HG03108 (cell line): Measurements from ENCODE around the gene LRRK1.
A peak's percentile ranks its signal among the peaks of the same experiment; 100 is the strongest.

ENCODE experiments used
- ATAC-seq: cut with Tn5 transposase; IDR thresholded peaks from one replicate; pipeline ENCODE4 v1.9.1; 2021; ENCODE audit warnings: moderate library complexity; ENCODE audit not compliant: unreplicated experiment

Gene LRRK1

DNA sequence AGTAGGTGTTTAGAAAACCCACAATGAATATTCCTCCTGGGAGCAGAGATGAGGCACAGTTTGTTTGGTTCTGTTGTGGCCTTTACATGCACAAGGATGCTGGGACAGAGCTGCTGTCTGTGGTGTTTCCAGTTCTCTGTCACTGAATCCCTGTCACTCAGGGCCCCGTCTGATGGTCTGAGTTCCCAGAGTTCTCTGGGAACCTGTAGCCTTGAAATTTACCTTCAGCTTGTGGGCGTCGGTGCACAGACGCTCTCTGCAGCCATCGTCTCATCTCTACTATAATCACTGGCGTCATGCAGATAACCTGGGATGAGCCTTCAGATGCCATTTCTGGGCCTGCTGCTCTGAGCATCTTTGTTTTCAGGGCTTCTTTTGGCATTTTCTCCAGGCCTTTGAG, 81.9 kb downstream of the LRRK1 start:
- no peak for ATAC-seq

DNA sequence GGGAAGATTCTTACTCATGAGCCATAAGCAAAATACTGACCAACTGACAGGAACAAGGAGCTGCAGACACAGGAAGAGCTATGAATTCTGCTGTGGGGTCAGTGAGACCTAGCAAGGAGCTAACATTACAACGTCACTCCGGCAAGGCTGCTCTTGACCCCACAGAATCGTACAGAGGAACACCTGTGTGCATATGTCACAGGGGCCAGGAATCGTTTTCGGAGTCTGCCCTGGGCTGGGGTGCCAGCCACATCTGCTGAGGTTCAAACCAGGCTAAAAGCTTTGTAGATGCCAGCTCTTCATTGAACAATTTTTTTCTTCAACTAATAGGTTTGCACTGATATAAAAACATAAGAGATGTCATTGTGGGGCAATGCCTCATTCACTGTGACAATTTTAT, 82.6 kb downstream of the LRRK1 start:
- no peak for ATAC-seq

DNA sequence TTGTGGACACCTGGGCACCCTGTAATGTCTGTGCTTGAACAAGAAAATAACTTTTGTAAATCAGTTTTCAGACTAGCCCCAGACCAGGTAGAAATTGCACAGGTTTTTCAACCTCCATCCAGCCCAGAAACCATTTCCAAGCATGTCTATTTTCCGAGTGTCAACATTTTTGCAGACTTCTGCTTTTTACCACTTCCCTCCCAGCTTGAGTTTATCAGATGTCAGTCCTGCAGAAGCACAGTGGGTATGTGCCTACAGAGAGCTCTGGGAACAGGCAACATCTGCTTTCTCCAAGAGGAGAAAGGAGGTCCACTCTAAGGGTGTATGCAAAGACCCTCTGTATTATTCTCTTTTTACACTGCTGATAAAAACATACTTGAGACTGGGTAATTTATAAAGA, 83.9 kb downstream of the LRRK1 start:
- no peak for ATAC-seq

DNA sequence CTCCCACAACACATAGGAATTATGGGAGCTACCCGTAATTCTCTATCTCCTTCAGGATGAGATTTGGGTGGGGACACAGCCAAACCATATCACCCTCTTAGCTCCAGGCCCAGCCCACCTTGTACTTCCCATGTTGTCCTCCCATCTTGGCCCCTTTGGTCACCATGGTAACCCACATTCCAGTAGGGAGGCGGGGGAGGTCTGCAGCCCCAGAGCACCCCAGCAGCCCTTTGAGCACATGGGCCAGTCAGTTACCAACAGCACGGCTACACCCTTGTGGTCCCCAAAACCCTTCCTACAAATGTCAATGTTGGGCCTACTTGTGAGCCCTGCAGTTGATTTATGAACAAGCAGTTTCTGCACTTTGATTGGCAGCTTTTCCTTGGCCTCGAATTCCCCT, 84.5 kb downstream of the LRRK1 start:
- no peak for ATAC-seq

DNA sequence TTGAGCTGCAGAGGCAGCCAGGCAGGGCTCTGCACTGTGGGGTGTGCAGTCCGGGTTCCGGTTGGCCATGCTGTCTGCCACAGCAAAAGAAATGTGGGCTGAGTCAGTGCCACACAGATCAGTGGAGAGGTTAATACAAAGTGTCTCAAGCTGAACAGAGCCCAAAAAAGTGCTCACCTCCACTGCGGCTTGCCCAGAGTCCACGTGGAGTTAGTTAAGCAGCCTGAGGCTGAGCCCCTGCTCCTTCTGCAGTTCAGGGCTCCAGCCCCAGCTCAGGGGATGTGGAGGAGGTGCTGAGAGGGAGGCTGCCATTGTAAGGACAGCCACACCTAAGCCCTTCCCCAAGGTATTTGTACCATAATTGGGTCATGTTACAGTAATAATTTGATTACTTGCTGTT, 85.3 kb downstream of the LRRK1 start:
- no peak for ATAC-seq

DNA sequence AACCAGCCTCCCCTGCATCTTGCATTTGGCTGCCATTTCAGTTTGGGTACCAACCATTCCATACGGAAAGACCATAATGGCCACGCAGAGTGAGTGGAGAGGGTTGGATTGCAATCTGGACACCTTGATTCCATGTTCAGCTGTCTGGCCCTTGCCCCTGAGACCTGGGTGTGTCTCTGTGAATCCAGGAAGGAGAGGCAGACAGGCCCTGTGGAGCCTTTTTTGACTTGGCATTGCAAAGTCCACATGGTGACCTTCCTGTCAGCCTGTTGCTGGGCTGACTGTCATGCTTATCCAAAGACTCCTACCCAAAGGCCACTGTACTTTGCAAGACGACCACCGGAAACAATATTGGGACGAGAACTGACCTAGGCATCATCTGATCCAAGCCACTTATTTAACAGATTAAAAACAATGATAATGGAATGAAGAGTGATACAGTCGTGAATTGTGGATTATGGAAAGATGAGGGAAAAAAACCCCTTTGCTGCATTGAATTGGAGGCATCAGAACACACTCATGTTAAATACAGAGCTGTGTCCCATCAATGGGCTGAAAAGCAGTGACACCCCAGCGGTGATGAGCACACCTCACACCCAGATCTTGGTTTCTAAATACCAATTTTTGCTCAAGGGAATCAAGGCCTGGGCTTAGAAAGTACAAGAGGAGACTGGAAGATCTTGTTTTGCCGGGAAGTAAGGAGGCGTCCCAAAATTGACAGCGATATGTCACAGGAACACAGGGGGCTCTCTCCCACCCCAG, 86.0 kb downstream of the LRRK1 start:
- no peak for ATAC-seq

DNA sequence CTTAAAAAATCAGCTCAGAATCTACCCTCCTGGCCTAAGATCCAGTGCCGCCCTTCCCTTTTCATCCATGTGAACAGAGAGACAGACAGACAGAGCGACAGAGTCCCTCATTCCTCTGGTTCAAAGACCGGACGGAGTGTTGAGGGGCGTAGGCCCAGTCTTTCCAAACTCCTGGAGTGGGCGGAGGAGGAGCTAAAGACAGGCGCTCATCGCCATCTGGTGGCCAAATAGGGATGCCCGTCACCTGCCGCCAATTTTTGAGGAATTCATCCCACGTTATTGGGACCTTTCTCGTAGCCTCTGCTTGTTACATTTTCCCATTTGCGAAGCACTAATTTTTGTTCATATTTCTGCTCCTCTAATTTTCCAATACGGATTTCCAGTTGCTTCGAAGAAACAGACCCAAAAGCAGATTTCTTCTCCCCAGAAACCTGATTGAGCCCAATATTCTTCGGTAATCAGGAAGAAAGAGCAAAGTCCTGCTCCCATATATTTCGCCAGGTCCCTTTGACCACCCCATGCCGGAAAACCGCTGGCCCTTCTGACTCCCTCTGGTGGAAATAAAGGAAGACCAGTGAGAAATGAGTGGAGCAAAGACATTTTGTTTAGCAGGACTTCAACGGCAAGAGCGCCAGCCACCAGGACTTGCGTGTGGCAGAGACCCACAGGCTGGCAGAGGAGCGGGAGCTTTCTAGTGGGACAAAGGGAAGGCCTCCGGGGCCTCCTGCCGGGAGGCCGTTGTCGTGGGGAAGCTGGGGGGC, 88.0 kb downstream of the LRRK1 start:
- peak; percentile 38 for ATAC-seq

DNA sequence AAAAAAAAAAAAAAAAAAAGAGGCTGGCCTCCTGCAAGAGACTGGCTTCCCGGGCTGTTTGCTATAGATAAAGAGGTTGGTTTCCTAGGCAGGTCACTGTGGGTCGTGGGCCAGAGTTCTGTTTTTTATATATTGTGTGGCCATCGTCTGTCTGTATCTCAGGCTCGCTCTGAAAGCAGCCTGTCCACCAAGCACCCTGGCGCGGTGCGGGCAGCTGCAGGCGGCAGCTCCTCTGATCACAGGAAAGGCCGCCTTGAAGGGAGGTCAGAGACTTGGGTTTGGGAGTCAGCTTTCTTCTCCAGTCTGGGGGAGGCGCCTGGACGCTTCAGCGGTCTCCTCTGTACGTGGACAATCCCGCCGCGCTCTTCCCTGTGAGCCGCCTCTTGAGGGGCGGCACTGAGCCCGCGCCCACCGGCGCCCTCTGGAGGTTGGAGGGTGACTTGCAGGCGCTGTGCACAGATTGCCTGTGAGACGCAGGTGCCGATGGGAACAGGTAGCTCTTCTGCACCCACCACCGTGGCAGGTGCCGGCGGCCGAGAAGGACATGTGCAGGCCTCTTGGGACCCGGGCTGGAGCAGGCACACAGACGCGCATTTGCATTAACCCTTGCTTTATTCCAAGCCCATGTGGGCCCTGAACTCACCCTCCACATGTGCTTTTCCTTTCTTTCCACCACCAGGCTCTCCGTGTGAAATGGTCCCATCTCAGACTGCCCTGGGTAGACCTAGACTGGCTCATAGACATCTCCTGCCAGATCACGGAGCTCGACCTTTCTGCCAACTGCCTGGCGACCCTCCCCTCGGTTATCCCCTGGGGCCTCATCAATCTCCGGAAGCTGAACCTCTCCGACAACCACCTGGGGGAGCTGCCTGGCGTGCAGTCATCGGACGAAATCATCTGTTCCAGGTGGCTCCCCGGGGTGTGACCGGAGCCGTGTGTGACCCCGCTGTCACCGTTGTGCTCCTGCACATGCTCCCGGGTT, 89.3 kb downstream of the LRRK1 start:
- ATAC-seq: peak; percentile 94

DNA sequence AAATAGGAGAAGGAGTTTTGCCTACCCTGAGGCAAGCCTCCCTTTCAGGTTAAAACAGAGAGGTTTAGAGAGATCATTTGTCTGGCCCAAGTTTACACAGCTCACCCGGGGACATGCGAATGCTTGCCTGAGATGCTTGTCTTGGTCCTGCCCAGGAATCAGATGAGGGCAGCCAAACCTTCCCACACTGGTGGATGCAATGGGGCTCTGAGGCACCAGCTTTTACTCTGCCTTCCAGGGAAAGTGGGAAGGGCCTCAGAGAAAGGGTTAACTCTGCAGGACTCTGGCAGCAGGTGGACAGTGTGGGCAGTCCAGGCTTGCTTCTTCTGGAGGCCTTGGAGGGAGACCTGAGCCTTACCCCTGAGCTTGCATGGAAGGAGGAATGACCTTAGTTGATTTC, 90.0 kb downstream of the LRRK1 start:
- no peak for ATAC-seq

DNA sequence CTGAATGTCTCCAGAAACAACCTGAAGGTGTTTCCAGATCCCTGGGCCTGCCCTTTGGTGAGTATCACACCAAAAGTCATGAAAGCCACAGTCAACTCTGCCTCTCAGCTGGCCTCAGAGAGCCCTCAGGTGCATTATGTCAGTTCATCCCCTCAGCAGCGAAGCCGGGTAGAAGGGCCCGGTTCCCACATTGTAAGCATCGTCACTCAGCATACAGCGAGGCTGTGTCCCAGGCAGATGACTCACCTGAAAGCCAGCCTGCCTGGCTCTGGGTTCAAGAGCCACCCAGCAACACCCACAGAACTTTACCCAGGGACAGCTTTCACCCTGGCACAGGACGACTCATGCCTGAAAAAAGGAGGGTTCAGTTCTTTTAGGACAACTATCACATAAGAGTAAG, 91.6 kb downstream of the LRRK1 start:
- no peak for ATAC-seq

DNA sequence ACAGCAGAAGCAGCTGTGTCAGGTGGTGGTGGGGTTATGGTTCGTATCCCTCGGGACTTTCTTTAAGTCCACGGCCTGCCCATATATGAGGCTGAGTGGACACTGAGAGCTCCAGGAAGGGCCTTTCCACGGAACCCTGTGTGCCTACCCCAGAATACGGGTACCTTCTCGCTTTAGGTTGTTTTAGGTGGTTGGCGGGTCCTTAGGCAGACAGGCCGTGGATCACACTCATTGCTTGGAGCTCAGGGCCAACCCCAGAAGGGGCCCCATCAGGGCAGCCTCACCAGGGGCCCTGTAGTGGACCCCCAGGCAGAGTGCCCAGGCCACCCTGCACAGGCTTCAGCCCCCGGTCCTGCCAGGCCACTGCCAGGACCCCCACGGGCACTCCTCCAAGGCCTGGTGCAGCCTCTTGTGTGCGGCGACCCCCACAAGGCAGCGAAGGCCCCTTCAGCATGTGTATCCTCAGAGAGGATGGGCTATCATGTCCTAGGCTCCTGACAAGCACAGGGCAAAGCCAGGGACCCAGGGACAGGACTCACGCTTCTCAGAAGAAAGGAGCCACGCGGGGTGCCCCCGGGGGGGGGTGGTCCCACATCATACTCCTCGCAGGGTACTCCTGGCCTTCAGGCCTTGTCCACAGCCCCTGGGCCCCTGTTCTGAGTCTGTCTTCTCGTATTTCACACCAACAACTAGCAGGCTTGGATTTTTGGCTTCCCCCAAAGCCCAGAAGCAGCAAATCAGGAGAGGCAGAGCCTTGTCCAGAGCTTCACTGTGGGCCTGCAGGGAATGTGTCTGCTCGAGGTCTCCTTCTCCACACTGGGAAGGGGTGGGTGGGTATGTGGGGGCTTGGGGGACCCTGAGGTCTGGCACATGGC, 93.4 kb downstream of the LRRK1 start:
- ATAC-seq: no peak

DNA sequence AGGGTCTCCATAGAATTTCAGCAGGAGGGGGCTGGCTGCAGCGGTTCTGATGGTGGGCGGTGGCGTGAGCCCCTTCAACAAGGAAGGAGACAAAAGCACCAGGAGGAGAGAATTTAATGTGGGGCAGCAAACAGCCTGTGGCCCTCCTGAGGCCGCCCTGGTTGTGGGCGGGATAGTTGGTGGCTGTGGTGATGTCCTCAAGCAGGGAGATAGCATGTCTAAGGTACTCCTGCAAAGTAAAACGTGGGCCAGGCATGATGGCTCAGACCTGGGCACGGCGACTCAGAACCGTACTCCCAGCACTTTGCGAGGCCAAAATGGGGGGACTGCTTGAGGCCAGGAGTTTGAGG, 94.0 kb downstream of the LRRK1 start:
- no peak for ATAC-seq

DNA sequence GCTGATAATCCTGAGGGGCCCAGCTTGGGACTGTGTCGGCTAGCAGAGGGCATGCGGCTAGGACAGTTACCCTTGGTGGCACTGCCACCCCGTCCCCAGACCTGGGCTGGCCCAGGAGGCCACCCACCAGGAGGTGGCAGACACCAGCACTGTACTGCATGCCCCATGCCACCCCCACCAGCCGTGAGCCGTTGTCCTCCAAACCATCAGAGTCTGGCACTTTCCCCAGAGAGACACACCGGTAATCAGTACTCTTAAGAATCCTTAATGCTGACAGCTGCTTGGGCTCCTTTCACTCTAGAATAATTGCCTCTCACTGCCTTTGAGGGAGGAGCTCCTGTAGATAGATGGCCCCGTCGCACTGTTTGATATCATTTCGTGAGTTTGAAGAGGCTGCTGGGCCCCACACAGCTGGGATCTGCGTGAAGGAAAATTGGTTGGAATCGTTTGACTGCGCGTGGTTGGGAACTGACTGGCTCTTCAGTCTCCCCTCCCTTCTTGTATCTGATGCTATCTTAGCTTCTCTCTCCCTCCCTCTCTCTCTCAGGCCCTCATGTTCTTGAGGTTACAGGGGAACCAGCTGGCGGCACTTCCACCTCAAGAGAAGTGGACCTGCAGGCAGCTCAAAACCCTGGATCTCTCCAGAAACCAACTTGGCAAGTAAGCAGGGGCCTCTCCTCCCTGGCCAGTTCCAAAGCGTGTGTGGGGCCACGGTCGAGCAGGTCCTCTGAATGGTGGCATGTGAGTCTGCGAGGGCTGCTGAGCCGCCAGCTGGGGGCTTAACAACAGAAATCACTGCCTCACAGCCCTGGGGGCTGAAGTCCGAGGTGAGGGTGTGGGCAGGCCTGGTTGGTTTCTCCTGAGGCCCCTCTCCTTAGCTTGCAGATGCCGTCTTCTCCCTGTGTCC, 94.9 kb downstream of the LRRK1 start:
- no peak for ATAC-seq

DNA sequence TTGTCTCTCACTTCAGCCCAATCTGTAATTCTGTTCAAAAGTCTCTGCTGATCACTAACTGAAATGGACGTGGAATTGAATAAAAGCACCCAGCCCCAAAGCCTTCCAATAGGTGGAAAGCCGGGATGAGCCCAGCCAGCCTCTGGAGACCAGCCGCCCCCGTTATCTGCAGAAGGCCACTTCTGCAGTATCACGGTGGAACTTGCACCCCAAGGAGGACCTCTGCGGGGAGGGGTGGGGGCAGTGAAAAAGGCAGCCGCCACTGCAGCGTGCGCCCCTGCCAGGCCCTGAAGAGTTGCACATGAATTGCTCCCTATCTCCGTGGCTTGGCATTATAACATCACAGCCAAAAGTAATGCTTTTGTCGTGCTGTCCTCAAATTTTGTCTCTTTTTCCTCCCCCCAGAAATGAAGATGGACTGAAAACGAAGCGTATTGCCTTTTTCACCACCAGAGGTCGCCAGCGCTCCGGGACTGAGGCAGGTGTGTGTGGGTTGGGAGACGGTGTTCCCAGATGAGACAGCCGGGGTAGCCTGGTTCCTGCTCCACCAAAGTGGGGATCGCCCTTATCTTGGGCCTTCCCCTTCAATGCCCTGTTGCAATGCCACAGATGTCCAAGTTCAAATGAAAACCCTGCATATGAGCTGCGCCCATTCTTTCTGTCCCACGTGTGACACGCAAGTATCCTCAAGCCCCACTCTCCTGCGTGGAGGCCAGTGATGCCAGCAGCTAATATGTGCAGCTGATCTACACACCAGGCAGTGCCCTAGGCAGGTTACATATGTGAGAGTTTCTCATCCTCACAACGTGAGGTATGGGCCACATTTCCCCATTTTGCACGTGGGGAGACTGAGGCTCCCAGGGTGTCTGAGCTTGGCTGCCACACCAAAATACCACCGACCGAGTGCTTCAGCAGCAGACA, 96.0 kb downstream of the LRRK1 start:
- ATAC-seq: peak; percentile 62

DNA sequence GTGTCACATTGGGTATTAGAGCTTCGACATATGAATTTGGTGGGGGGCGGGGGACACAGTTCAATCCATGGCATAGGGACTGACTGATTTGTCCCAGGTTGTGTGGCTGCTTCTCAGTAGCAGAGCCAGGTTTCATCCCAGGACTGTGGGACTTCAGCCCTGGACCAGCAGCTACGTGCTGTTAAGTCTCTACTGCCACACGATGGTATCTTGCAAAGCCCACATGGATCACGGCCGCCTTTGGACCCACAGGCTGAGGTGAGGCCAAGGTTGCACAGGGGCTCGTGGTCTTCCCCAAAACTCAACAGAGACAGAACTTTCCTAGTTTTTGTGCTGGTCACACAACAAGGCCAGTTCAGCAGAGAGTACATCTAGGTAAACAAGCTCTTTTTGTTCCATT, 97.4 kb downstream of the LRRK1 start:
- ATAC-seq: no peak

DNA sequence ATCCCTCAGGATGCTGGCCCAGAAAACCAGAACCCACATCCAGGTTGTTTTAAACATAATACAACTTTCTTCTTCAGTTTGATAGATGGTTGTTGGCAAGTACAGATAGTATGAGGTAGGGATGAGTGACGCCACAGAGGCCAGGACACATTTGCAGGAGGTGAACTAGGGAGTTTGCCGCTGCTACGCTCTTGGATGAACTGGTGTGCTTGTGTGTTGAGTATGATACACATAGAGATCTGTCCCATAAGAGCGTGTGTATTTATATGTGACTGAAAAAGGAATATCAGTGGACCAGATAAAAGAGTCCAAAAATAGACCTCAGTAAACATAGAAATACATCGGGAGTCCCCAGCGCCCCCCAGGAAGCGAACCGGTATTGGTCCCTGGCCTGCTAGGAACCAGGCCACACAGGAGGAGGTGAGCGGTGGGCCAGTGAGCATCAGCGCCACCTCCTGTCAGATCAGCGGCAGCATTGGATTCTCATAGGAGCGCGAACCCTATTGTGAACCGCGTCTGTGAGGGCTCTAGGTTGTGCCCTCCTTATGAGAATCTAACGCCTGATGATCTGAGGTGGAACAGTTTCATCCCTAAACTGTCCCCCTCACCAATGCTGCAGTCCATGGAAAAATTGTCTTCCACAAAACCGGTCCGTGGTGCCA, 98.1 kb downstream of the LRRK1 start:
- ATAC-seq: no peak

DNA sequence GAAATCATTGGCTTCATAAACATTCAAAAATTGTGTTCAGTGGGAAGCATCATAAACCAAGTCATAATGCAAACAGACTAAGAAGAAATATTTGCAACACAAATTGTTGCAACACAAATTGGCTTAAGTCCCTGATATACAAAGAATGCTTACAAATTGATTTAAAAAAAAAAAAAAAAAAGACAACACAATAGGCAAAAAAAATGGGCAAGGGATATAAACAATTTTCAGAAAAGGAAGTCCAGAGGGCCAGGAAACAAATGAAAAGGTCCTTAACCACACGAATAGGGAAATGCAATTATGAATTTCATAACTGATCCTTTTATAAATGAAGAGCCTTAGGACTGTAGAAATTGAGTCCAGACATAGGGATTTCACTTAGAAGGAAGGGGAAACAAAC, 98.9 kb downstream of the LRRK1 start:
- no peak for ATAC-seq

DNA sequence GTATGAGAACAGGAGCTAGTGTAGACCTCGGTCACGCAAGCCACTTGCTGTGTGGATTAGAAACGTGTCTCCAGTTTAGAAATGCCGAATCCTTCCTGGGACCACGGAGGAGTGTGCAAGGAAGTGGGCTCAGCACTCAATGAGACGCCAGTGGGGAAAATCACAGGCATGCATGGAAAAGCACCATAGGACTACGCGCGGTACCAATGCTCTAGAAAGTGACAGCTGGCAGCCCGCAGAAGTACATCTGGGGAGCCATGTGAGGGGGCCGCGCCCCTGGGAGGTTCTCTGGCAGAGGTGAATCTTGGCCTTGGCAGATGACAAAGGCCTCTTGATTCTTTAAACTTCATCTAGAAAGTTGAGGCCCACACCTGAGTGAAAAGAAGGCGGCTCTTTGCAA, 99.3 kb downstream of the LRRK1 start:
- no peak for ATAC-seq
